T-helper 1 cell treated with Interleukin-12 subunit alpha and Interleukin-12 subunit beta and Interleukin-4 antibody, amounts not matched to agents 30 ng/mL and 1 ng/mL, for 36 hours (primary cell): ENCODE results near the gene ZNF879. TPM values are rescaled to one million over a fixed set of nuclear protein-coding genes. Genes with fewer than 3 reads are reported as not detected.

Source experiments
- intact Hi-C: fragments of 100-400 bp; cut with micrococcal nuclease; formaldehyde crosslinking; loops from one replicate; pipeline ENCODE4 v1.15.1; 2024
- total RNA-seq: library from RNA; stranded (reverse); gene quantifications from 2 replicates; pipeline ENCODE4 v1.2.3, GENCODE V29; 2022

The ZNF879 gene
- total RNA-seq, result 3.4 and 3.9 TPM in 2 replicates

DNA sequence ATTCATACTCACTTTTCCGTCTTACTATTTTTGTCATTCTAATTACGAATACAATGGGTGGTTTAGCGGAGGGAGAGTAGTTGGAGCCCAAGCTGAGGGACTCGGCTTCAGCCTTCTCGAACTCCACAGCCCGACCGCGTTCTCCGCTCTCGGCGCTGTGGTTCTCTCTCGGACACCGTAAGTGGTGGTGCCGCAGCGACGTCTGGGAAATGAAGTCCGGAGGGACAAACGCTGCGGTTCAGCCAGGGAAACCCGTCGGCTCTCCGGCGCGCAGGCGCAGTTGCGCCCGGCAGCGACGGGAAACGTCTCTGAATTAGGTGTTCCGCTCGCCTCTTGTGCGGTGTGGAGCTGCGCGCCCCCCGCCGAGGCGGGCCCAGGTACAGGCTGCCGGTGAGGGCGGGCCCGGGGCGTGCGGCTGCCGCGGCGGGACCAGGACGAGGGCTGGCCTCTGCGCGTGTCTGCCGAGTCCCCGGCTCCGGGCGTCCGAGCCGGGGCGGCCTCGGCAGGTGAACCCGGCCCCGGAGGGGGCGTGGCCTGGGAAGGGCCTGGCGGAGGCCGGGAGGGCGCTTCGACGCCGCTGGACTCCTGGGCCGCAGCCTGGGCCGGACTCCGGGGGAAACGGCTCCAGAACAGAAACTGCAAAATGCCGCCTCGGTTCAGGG lies at the start of gene ZNF879:
ZNF879 (plus strand) TSS at position 277 of the 662 bp plus-strand sequence. CDS start 1,201 bp downstream, outside the sequence.
- intact Hi-C loops, result loop anchor here (1.0 to 5.0 kb wide), 6 partner anchors 37 to 791 kb away; partner anchors contain the start of genes PHYKPL, ZNF354A, ZNF354B and ZNF354C

DNA sequence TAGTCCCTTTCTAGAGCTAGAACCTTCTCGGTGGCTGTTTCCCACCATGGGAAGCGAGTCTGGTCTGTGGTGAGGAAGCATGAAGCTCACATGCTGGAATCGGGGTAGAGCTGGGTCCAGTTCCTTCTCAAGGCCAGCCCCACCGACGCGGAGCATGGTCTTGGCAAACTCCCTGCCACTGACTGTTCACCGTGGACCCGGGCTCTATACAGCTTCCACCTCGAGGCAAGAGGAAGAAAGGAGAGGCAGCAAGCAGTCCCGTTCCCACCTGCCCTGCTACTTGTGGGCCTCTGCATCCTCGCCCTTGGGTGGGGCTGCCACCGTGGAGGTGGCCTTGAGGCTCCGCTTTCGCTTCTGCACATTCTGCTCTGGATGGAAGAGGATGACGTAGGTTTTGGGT lies 42.2 kb upstream of the ZNF879 start:
- intact Hi-C loops, result no loop called here

DNA sequence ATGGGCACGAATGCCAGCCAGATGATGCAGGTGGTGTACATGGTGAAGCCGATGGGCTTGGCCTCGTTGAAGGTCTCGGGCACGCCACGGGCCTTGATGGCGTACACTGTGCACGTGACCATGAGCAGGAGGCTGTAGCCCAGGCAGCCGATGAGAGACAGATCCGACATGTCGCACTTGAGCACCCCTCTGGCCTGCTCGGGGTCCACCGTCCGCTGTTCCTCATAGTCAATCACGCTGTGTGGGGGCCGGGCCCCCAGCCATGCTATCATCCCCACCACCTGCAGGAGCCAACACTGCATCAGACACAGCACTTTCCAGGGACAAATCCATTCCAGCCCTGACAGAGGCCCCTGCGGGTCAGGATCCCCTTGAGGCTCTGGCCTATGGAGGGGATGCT lies 40.7 kb upstream of the ZNF879 start:
- intact Hi-C loops, result no loop called here

DNA sequence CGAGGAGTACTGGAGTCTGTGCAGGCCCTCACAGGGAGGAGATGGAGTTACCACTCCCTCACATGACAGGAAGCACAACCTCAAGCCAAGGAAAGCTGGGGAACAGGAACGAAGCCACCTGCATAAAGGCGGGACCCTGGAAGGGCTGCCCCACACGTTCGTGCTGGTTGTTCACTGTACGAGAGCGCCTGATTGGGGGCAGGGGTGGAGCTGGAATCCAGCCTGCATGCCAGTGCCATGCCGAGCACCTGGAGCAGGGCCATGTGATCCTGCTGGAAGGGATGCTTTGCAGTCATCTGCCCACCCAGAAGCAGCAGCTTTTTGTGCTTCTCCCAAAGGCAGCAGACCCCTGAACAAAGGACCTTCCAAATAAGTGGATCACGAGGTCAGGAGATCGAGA lies 39.9 kb upstream of the ZNF879 start:
- intact Hi-C loops, result no loop called here

DNA sequence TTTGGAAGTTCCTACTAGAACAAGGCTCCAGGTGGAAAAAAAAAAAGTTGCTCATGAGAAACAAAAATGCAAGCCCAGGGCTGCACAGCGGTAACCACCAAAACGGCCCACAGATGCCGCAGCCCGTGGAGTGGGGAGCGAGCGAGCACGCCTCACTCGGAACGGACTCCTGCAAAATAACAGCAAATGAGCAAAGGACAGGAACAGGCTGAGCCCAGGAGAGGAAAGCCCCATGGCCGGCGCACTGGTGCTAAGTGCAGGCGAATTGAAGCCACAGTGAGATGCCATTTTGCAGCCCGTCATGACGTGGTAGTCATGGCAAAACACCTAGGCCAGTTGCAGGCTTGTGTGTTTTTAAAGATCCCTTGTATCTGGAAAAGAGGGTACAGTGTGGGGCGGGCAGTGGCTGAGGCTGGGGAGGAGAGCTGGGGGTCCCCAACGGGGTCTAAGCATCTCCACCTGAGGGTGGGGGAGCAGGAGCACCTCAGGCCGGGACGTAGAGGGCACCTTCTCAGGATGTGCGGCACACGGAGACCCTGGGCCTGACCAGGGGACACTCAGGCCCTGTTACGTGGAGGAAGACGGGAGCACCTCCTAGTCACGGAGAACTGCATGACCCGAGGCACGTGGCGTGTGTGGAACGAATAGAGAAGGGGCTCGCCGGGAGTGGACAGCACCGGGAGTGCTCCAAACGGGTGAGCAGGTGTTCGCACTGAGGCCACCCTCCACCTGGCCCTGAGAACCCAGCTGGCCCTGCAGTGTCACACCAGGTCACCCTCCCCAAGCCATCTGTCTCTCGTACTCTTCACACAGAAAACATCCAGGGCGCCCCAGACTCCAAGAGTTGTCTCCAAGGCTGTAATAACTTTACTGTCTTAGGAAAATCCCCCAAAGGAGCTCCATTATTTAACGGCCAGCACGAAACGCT lies 39.2 kb upstream of the ZNF879 start:
- intact Hi-C loops, result no loop called here

DNA sequence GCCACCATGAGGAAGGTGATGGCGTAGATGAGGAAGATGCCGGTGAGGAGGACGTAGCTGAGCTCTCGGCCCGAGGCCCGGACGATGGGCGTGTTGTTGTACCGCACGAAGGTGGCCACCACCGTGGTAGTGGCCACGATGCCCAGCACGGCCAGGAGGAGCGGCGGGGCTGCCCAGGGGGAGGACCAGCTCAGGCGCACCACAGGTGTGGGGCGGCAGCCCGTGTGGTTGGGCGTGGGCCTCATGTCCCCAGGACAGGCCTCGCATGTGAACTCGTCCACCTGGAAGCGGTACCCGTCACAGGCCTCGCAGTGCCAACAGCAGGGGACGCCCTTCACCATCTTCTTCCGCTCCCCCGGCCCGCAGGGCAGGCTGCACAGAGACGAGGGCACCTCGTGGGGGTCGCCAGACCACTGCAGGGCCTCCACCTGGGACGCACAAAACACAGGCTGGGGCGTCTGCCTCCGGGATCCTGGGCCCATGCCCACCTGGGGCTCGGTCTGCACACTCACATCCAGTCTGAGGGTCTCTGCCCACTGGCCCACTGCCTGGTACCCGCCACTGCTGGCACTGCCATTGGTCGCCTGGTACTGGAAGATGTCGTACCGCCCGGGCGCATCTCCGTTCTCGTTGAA lies 37.2 kb upstream of the ZNF879 start:
- intact Hi-C loops, result no loop called here

DNA sequence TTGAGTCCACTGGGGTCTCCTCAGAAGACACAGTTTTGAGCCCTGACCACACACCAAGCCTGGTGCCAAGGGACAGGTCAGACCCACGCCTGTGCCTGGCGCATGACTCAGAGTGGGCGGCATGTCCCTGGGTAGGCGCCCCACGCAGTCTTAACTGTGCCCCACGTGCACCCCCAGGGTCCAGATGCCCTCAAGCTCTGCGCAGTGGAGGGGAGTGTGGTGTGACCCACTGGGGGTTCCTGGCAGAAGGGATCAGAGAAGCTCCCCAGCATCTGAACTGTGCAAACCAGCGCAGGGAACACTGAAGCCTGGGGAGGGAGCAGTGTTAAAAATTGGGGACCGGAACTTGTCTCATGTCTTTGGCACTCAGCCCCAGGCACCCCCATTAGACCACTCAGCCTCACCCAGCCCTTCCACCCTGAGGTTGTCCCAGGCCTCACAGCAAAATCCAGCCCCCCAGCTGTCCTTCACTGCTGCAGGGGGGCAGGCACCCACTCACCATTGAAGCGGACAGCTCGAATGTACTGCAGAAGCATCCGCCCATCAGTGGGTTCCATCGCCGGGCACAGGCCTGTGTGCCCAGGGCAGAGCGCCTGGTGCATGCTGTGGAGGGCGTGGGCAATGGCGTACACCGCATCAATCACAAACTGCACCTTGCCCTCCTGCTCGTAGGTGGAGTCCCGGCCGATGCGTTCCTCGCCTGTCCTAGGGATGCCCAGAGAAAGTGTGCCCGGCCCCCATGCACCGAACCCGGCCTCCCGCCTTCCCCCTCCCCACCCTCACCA lies 35.0 kb upstream of the ZNF879 start:
- intact Hi-C loops, result no loop called here

DNA sequence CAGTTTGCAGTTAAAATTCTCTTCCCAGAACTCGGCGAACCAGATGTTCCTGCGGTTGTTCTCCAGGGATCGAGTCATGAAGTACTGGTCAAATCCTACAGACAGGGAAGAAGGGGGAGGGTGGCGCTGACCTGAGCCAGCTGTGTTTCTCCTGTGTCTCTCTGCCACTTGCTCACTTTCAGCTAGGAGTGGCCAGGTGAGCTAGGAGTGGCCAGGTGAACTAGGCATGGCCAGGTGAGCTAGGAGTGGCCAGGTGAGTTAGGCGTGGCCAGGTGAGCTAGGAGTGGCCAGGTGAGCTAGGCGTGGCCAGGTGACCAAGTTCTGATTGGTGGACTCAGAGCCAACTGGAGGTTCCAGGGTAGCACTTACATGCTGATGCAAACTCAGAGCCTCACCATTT lies 34.3 kb upstream of the ZNF879 start:
- intact Hi-C loops, result no loop called here

DNA sequence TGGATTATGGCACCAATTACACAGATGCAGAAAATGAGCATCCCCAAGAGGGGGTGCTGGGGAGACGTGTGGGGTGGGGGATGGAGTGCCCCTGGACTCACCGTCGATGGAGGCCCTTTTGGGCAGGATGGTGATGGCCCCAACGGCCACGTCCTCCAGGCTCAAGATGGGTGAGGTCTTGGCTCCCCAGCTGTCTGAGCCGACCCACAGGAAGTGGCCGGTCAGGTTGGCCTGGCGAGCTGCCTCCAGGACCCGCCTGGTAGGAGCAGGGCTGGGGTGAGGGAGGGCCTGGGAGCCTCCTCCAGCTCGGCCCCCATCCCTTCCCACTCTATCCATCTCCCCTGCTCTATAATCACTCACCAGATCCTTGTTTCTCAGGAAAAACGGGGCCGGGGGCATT lies 33.1 kb upstream of the ZNF879 start:
- intact Hi-C loops, result no loop called here

DNA sequence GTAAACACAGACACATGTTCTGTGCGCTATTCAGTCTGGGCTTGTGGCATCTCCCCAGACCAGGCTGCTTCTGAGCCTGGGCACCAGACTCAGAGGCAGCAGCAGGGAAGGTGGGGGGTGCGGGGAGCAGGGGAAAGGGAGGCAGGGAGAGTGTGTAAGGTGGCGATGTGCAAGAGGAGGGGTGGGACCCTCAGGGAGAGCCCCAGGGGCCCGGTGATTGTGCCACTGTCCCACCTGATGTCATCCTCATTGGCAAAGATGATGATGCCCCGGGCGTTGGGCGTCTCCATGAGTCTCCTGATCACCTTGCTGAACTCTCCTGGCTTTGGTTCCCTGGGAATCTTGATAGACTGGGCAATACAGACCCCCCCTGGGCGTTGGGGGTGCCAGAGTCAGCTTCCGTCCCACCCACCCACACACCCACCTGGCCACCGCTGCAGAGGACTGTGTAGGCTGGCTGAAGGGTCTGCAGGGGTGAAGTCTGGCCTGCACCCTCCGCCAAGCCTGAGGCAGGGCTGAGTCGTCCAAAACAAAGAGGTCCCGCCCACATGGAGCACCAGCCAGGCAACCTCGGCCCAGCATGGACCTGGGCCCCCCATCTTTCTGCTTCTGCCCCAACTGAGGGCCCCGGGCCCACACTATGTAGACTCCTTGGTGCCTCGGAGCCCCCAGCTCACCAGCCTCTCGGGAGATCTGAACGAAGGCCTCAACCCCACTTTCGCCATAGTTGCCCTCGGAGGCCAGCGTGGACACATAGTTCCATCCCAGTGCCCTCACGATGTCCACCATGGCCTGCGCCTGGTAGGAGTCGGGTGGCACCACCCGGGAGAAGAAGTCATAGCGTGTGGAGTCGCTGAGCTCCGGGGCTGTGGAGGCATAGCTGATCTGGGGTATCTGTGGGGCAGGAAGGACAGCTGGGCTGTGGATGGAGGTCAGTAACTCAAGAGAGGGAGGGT lies 32.1 kb upstream of the ZNF879 start:
- intact Hi-C loops, result no loop called here

DNA sequence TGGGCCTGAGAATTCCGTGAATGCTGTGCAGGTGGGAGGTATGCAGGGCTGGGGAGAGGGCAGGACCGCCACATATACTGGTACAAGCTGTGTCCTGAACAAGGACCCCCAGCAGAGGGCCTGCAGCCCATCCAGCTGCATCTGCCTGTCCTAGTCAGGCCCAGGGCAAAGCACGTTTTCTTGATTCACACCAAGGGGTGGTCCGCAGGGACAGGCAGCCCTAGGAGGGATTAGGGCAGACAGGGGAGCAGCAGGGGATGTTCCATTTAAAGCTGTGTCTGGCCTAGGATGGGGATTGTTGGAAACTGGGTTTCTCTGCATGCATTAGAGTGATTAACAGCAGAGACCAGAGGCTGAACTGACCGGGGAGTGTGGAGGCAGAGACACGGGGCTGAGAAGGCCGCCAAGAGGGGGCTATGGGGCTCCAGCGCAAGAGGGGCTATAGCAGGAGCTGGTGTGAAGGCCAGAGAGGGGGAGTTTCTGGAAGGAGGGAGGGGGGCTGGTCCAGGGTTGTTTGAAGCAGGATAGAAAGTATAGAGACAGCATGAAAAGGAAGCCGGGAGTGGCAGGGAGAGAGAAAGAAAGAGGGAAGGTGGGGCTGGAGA lies 31.2 kb upstream of the ZNF879 start:
- intact Hi-C loops, result no loop called here

DNA sequence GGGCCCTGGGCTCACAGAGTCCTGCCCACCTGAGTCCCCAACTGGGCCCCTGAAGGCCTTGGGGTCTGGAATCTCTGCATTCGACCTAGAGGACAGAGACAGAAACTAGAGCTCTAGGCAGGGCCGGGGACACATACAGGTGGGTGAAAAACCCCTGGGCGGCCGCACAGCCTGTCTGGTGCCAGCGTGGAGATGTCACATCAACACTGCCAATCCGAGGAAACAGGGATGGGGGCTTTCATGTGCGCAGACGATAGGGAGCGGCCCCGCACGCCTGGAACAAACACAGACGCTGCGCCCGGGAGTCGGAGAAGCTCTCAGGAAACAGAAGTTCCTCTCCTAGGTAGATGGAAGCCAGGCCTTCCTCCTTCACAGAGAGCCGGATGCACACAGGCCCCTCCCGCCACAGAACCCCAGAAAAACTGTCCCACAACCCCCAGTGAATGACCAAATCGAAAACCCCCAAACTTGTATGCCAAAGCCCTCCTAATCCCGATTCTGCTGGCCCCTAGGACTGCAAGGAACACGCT lies 30.3 kb upstream of the ZNF879 start:
- intact Hi-C loops, result no loop called here

DNA sequence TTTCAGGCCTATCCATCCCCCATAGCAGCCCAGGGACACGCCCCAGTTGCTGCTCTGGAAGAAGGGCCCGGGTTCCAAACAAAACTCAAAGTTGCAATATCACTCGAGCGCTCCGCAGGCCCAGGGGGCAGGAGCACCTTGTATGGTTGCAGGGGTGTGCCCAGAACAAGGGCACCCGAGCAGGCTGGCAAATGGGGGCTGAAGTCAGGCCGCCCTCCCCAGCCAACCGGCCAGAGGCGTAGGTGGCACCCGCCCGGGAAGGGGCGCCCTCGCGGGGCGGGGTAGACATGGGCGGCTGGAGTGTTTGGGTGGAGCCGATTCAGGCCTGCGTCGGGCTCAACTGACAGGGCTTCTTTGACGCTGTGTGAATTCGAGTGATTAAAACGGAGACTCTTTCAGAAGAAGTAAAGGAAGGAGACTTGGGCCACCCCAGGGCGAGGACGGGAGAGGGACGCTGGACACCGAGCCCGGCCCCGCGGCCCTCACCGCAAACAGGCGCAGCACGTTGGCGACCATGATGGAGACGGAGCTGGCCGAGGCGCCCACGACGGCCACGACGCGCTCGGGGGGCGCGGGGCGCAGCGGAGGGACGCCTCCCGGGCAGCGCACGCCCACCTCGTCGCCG lies 29.5 kb upstream of the ZNF879 start:
- intact Hi-C loops, result no loop called here

DNA sequence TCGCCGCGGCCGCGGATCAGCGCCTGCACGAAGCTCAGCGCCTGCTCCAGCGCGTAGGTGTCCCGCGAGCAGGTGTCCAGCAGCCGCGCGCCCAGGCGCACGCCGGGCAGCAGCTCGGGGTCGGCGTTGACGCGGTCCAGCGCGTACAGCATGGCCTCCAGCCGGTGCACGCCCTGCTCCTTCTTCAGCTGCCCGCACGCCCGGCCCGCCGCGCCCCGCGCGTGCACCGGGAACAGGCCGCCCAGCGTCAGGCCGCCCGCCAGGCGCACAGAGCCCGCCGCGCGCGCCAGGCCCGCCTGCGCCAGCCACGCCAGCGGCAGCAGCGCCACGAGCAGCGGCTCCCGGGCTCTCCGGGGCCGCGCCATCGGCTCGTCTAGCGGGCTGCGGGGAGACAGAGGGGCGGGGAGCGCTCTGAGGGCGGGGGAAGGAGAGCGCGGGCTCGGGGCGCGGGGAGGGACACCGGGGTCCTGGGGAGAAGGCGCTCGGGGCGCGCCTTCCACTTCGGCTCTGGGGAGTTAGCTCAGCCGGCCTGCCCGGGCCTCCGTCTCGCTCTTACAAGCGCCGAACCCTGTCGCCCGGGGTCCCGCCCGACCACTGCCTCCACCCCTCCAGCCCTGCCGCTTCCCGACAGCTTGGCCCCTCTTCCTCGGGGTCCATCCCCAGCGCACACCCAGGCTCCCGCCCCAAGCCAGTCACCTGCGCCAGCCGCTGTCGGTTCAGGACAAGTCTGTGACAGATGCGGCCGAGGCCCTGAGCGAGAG lies 28.8 kb upstream of the ZNF879 start, which contains the start of gene GRM6:
GRM6 (minus strand) TSS at position 741 of the 761 bp plus-strand sequence; CDS start at position 365, 376 bp downstream.
- intact Hi-C loops, result no loop called here

DNA sequence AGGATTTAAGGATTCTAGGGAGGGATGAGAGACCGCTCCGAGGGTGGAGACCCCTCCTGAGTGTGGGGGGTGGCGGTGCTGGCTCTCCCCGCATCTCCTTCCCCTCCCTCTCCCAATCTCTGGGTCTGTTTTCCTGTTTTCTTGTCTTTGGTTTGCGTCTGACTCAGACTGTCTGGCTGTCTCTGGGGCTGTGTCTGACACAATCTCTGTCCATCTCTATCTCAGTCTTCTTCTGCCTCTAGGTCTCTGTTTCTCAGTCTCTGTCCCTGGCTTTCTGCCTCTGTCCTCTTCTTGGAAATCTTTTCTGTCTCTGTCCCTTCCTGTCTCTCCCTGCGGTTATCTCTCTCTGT lies 28.3 kb upstream of the ZNF879 start:
- intact Hi-C loops, result no loop called here

DNA sequence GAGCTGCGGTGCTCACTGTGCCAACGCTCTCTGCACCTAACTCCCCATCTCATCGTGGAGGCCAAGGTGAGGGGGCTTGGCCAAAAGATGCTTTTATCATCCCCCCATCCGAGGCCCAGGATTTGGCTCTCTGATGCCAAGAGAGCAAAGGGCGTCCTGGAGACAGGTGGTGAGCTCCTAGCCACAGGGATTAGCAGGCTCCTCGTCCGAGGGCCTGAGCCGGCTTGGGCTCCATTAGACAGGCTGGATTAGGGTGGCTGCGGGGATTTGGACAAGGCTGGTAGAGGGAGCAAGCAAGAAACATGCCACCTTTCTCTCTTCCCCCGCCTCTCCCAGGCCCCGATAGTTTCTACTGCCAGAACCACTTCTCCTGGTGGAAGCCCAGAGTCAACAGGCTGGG lies 27.4 kb upstream of the ZNF879 start:
- intact Hi-C loops, result no loop called here

DNA sequence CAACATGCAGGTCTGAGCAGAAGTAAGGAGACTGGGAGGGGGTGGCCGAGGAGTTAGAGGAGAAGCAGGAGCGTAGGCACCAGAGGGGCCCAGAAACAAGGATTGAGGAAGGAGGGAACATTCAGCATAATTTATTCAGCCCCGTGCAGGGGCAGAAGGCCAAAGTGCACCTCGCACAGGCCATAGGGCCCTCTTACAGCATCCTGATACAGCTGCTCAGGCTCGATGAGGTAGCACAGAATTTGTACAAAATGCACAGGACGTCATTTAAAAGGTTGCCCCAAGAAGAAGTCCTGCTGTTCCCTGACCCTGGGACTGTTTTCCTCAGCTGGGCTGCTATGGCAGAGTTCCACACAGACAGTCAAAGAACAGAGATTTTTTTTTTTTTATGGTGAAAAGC lies 26.4 kb upstream of the ZNF879 start:
- intact Hi-C loops, result no loop called here

DNA sequence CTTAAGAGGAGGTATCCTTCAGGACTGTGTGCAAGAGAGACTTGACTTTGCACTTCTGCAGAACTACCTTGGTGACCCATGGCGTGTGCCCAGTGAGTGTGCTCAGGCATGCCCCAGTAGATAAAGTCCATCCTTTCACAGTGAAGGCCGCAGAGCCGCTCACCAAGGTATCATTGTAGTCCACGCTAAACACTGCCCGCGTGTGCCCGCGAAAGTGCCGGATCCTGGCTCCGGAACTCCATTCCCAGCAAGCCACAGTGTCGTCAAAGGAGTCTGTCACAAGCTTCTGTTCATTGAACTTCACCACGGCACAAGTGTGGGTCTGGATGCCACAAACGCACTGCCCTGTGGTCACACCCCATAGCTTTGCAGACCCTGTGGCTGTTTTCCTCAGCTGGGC lies 25.2 kb upstream of the ZNF879 start:
- intact Hi-C loops, result no loop called here
